Adrenal gland (tissue), 5 donors: ENCODE measurements around the gene TRAF7.

Source experiments
- CTCF ChIP-seq, 6 experiments: fragments of 450-650 bp in 4 of 6; fragments of 200-600 bp in 2 of 6; sonication (generic) in 1 of 6; IDR thresholded peaks; 1 replicate in 5 of 6; 2 replicates in 1 of 6; pipeline versions ENCODE4 v1.5.1 to v1.8.0; 2016 to 2021; ENCODE audit warnings: antibody characterized with exemption in 6 of 6, mild to moderate bottlenecking in 2 of 6, moderate library complexity in 1 of 6
- POLR2A ChIP-seq, 2 donors: fragments of 450-650 bp; IDR thresholded peaks; one replicate each; pipeline ENCODE4 v1.6.1; 2017; ENCODE audit warnings: antibody characterized with exemption in 2 of 2, mild to moderate bottlenecking in 2 of 2, moderate library complexity in 1 of 2
- donor health status: DM: no; HTN: no; CAD: no.

GRCh38 chr16:2167068-2167638 lies 11.6 kb downstream of the TRAF7 start:
- no peak for TF ChIP-seq CTCF (IDR thresholded peaks at IDR 0.05)
- no peak for TF ChIP-seq POLR2A (IDR thresholded peaks at IDR 0.05)
